HepG2 (cell line): ENCODE data around the gene C7orf57. TPM values are rescaled to one million over a fixed set of nuclear protein-coding genes. Genes with fewer than 3 reads are reported as not detected.

Experiments used
- BORCS8-MEF2B ChIP-seq: sonication (generic); formaldehyde crosslinking; IDR thresholded peaks from 2 replicates; pipeline ENCODE4 v1.8.0; 2022; ENCODE audit warnings: mild to moderate bottlenecking, missing genetic modification reagents
- CSRNP1 ChIP-seq: sonication (generic); formaldehyde crosslinking; IDR thresholded peaks from 2 replicates; pipeline ENCODE4 v1.8.1; 2023; ENCODE audit warnings: mild to moderate bottlenecking, missing genetic modification reagents
- JARID2 ChIP-seq: sonication (generic); formaldehyde crosslinking; IDR thresholded peaks from 2 replicates; pipeline ENCODE4 v1.8.1; 2023; ENCODE audit warnings: missing genetic modification reagents, inconsistent platforms; ENCODE audit not compliant: insufficient replicate concordance
- ZNF407 ChIP-seq: sonication (generic); formaldehyde crosslinking; IDR thresholded peaks from one replicate; pipeline ENCODE4 v1.5.1; 2020; ENCODE audit warnings: mild to moderate bottlenecking, missing genetic modification reagents; ENCODE audit errors: not compliant biosample characterization
- ZNF468 ChIP-seq: sonication (generic); formaldehyde crosslinking; IDR thresholded peaks from 2 replicates; pipeline ENCODE4 v1.8.0; 2022; ENCODE audit warnings: mild to moderate bottlenecking, moderate library complexity, missing genetic modification reagents
- polyA plus RNA-seq, 8 experiments: library from polyadenylated mRNA; depleted of rRNA in 3 of 8; stranded (reverse) in 7 of 8; unstranded in 1 of 8; fragments of >200 nt; fragmentation: Illumina TruSeq in 4 of 8; extraction: Trizol in 4 of 8; gene quantifications; 2 replicates each; pipeline versions ENCODE4 v1.2.1 to v1.2.3, GENCODE V29; 2011 to 2016; ENCODE audit warnings: low read depth in 4 of 8, missing spikeins in 1 of 8, mixed read lengths in 1 of 8; ENCODE audit not compliant: insufficient read depth in 1 of 8
- total RNA-seq, 5 experiments: library from RNA; depleted of rRNA; stranded (reverse); fragments of >200 nt; fragmentation: Illumina TruSeq; extraction: Trizol; gene quantifications; 2 replicates each; pipeline ENCODE4 v1.2.3, GENCODE V29; 2016; ENCODE audit warnings: low read depth in 1 of 5
- TF ChIP-seq, protein P1 (sequence below): fragments of 450-650 bp; IDR thresholded peaks from 2 replicates; pipeline ENCODE4 v1.6.1; 2017
- TF ChIP-seq, protein P2 (sequence below): sonication (generic); formaldehyde crosslinking; IDR thresholded peaks from 2 replicates; pipeline ENCODE4 v1.8.0; 2022; ENCODE audit warnings: mild to moderate bottlenecking, missing genetic modification reagents, moderate library complexity

Gene C7orf57
- total and polyA plus RNA-seq, 2 of the 13 experiments (the other 11 are each of a cell fraction or from before 2014, with no cell fraction given), result not detected

- no peak for TF ChIP-seq ZNF407 (CRISPR knock-in tag)
- no peak for TF ChIP-seq ZNF468
- TF ChIP-seq, protein P1, sequence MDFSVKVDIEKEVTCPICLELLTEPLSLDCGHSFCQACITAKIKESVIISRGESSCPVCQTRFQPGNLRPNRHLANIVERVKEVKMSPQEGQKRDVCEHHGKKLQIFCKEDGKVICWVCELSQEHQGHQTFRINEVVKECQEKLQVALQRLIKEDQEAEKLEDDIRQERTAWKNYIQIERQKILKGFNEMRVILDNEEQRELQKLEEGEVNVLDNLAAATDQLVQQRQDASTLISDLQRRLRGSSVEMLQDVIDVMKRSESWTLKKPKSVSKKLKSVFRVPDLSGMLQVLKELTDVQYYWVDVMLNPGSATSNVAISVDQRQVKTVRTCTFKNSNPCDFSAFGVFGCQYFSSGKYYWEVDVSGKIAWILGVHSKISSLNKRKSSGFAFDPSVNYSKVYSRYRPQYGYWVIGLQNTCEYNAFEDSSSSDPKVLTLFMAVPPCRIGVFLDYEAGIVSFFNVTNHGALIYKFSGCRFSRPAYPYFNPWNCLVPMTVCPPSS, result no peak
- no peak for TF ChIP-seq JARID2 (CRISPR knock-in tag)
- TF ChIP-seq CSRNP1 (CRISPR knock-in tag), result no peak
- TF ChIP-seq, protein P2, sequence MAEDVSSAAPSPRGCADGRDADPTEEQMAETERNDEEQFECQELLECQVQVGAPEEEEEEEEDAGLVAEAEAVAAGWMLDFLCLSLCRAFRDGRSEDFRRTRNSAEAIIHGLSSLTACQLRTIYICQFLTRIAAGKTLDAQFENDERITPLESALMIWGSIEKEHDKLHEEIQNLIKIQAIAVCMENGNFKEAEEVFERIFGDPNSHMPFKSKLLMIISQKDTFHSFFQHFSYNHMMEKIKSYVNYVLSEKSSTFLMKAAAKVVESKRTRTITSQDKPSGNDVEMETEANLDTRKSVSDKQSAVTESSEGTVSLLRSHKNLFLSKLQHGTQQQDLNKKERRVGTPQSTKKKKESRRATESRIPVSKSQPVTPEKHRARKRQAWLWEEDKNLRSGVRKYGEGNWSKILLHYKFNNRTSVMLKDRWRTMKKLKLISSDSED, result no peak
- no peak for TF ChIP-seq BORCS8-MEF2B
These were observed 23.6 kb downstream of the C7orf57 start (continued) for GRCh38 chr7:48058990-48059389.
